ENCODE measurements around the gene CAPS2. TPM values are rescaled to one million over a fixed set of nuclear protein-coding genes. Genes with fewer than 3 reads are reported as not detected.
A peak's percentile ranks its signal among the peaks of the same experiment; 100 is the strongest.

CAPS2 gene
- total and polyA plus RNA-seq, 2 donors: 3.7 to 17.2 TPM

DNA sequence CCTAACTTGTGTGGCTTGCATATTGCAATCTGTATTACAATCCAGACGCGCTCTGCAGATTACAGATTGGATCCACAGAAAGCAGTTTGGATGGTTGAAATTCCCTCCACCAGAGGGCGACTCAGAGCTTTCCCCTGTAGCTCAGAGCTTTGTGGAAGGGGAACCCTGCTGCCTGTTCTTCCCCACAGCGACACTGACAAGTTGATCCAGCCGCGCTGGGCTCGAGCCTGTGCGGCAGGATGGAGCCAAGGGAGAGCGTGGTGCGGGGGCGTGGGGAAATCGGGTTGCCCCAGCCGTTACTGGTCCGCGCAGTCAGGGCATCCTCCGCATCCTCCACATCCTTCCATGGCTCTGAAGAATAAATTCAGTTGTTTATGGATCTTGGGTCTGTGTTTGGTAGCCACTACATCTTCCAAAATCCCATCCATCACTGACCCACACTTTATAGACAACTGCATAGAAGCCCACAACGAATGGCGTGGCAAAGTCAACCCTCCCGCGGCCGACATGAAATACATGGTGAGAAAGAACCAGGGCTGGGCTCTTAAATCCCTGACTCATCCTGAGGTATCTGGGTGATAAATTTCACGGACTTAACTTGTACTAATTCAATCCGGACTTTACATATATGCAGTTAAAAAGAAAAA, 4.4 kb upstream of the CAPS2 start, which contains the start of gene GLIPR1L1:
GLIPR1L1 (plus strand) TSS at position 287 of the 647 bp plus-strand sequence; CDS start at position 346, 59 bp downstream.
- Histone ChIP-seq H3K27ac (ENCODE audit: low read depth) (no peak within 1 kb of the TSS), H3K36me3 (ENCODE audit: insufficient read depth) (no peaks in the 10 kb centered on the region), H3K4me1 (ENCODE audit: insufficient read depth) (no peaks in the 10 kb centered on the region), H3K4me3 (ENCODE audit: low read depth, low read length) (peak within 1 kb of the TSS; percentile 17)
- DNase-seq (ENCODE audit: extremely low spot score): peak; percentile 68
- 3% methylated on average over 23 of the region's 23 CpGs for WGBS

DNA sequence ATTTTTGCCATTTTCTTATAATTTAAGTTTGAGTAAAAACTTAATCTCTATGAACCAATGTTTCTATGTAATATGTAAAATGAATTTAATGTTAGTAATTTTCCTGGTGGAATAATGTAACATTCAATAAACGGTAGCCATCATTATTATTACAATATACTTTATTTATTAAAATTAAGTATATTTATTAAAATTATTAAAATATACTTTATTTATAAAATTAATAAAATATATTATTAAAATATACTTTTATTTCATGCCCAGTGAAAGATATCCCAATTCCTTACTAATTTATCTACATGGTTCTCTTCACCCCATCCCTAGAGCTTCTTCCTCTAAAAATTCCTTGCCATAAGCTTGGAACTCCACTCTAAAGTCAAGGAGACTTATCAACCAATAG, 2.5 kb downstream of the CAPS2 start:
- no peaks in the 10 kb centered on the region for H3K4me1 ChIP-seq (ENCODE audit: insufficient read depth)
- H3K36me3 ChIP-seq (ENCODE audit: insufficient read depth): no peaks in the 10 kb centered on the region
- 91% methylated on average over 1 of the region's 1 CpG for WGBS
- no peak overlapping the region for H3K27ac ChIP-seq (ENCODE audit: low read depth)
- no peak for DNase-seq (ENCODE audit: extremely low spot score)
- H3K4me3 ChIP-seq (ENCODE audit: low read depth, low read length): no peak overlapping the region

DNA sequence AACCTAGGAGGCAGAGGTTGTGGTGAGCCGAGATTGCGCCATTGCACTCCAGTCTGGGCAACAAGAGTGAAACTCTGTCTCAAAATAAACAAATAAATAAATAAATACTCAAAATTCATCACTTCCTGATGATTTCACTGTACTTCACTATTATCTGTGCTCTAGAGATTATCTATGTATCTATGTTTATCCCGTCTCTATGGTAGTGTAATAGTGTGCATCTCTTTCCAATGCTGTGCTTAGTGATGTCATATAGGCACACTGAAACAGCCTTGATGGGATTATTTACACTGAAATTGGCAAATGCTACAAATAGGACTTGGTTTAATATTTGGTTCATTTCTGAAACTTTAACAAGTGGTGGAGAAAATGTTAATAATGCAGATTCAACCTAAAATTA, 6.5 kb downstream of the CAPS2 start:
- no peak for DNase-seq (ENCODE audit: extremely low spot score)
- Histone ChIP-seq H3K4me1 (ENCODE audit: insufficient read depth) (no peaks in the 10 kb centered on the region), H3K4me3 (ENCODE audit: low read depth, low read length) (no peak overlapping the region), H3K27ac (ENCODE audit: low read depth) (no peak overlapping the region), H3K36me3 (ENCODE audit: insufficient read depth) (no peaks in the 10 kb centered on the region)
- WGBS: 85% methylated on average over 3 of the region's 3 CpGs

DNA sequence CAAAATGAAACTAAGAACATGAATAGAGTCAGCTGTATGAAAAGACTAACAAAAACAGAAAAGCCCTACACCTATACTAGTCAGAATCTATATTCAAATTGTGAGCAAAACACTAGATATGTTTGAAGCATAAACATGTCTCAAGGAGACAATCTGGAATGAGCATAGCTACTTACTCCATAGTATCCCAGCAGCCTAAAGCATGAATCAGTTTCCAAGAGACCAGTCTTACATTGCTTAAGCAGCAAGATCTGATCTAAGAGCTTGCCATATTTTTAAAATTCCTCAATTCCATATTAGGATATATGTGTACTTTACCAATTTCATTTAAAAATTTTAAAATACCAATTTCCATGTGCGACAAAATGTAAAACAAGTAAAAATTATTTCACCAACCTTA, 7.7 kb downstream of the CAPS2 start:
- H3K4me3 ChIP-seq (ENCODE audit: low read depth, low read length): no peak overlapping the region
- no peaks in the 10 kb centered on the region for H3K36me3 ChIP-seq (ENCODE audit: insufficient read depth)
- 0% methylated on average over 1 of the region's 1 CpG for WGBS
- H3K4me1 ChIP-seq (ENCODE audit: insufficient read depth): no peaks in the 10 kb centered on the region
- DNase-seq (ENCODE audit: extremely low spot score): no peak
- H3K27ac ChIP-seq (ENCODE audit: low read depth): no peak overlapping the region

DNA sequence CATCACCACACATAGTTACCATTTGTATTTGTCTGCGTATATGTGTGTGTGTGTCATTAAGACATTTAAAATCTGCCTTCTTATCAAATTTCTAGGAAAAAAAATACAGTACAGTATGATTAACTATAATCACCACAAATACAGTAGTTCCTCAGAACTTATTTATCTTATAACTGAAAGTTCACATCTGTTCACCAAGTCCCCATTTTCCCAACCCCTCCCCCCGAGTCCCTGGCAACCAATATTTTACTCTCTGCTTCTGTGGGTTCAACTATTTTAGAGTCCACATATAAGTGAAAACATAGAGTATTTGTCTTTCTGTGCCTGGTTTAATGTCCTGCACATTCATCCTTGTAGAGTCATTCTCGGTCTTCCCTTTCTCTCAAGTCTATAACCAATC, 12.3 kb downstream of the CAPS2 start:
- 87% methylated on average over 3 of the region's 3 CpGs for WGBS
- DNase-seq (ENCODE audit: extremely low spot score): no peak
- Histone ChIP-seq H3K36me3 (ENCODE audit: insufficient read depth) (no peaks in the 10 kb centered on the region), H3K27ac (ENCODE audit: low read depth) (no peak overlapping the region), H3K4me1 (ENCODE audit: insufficient read depth) (no peaks in the 10 kb centered on the region), H3K4me3 (ENCODE audit: low read depth, low read length) (no peak overlapping the region)

DNA sequence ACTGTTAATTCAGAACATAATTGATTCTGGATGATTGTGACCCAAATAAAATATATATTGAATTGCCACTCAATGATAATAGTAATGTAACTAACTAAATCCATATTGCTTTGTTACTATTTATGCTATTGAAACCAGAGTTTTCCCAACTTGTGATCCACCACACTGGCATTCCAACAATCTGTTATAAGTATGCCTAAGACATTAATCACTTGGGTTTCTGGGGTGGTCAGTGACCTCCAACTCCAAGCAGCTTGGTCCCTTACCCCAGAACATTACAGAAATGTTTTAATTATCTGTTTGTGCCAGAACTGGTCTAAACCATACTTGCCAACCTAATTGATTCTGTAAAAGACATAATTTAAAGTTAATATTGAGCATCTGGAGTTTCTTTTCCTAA, 14.6 kb downstream of the CAPS2 start:
- DNase-seq (ENCODE audit: extremely low spot score): no peak
- Histone ChIP-seq H3K36me3 (ENCODE audit: insufficient read depth) (no peaks in the 10 kb centered on the region), H3K4me3 (ENCODE audit: low read depth, low read length) (no peak overlapping the region), H3K27ac (ENCODE audit: low read depth) (no peak overlapping the region), H3K4me1 (ENCODE audit: insufficient read depth) (no peaks in the 10 kb centered on the region)

DNA sequence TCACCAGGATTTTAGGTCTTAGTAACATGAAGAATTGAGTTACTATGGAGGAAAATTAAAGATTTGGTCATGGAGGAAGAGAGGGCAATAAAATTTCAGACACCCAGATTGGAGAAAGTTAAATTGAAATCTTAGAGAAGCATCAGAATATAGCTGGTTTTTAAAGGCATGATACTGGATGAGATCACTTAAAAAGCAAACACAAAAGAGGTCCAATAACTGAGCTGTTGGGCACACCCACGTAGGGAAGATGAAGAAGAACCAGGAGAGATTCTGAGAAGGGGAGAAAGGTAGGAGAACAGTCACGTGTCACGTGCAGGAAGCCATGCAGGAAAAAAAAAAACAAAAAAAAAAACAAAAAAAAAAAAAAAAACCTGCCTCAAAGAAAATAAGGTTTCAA, 18.8 kb downstream of the CAPS2 start:
- Histone ChIP-seq H3K27ac (ENCODE audit: low read depth) (no peak overlapping the region), H3K4me3 (ENCODE audit: low read depth, low read length) (no peak overlapping the region), H3K36me3 (ENCODE audit: insufficient read depth) (no peaks in the 10 kb centered on the region), H3K4me1 (ENCODE audit: insufficient read depth) (no peaks in the 10 kb centered on the region)
- WGBS: 76% methylated on average over 3 of the region's 3 CpGs
- no peak for DNase-seq (ENCODE audit: extremely low spot score)

DNA sequence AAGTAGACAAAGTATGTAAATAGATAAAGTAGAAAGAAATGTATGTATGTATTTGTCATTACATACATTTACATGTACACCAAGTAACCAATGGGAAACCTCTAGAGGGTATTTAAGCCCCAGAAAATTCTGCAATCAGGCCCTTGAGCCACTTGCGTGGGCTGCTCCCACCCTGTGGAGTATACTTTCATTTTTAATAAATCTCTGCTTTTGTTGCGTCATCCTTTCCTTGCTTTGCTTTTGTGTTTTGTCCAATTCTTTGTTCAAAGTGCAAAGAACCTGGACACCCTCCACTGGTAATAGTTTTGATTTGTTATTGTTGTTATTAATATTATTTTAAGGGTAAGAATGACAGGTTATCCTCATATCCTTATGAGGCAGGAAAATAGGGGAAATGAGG, 21.8 kb downstream of the CAPS2 start:
- Histone ChIP-seq H3K36me3 (ENCODE audit: insufficient read depth) (no peaks in the 10 kb centered on the region), H3K4me3 (ENCODE audit: low read depth, low read length) (no peak overlapping the region), H3K4me1 (ENCODE audit: insufficient read depth) (no peaks in the 10 kb centered on the region), H3K27ac (ENCODE audit: low read depth) (no peak overlapping the region)
- no peak for DNase-seq (ENCODE audit: extremely low spot score)
- WGBS: 91% methylated on average over 2 of the region's 2 CpGs

DNA sequence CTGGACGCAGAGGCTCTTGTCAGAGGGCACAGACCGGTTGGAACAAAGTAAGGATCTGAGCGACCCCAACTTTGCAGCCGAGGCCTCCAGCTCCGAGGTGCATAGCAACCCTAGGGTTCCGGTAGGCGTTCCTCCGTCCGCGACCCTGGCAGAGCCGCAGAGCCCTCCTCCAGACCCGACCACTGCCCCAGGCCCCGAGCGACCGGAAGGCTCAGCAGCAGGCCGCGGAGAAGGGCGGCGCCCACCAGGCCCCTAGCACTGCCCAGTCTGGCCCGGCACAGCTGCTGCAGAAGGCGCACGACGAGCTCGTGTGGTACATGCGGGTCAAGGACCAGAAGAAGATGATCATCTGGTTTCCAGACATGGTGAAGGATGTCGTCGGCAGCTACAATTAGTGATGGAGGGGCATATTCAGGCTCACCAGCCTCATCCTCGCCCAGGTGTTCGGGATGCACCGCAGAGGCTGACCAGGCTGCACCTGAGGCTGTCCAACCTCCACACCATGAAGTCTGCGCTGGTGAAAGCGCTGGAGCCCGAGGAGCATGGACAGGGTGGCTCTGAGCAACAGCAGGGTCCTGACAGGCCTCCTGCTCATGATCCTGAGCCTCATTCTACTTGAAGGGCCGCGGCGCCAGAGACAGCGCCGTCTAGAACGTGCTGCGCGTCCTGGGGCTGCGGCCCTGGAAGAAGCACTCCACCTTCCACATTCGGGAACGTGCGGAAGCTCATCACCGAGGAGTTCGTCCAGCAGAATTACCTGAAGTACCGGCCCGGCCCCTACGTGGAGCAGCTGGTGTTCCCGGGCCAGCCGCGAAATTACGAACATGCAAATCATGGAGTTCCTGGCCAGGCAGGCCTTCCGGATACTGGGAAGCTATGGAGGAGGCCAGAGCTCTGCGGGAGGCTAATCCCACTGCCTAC, 24.5 kb downstream of the CAPS2 start:
- H3K4me3 ChIP-seq (ENCODE audit: low read depth, low read length): no peak overlapping the region
- no peaks in the 10 kb centered on the region for H3K4me1 ChIP-seq (ENCODE audit: insufficient read depth)
- H3K36me3 ChIP-seq (ENCODE audit: insufficient read depth): no peaks in the 10 kb centered on the region
- no peak for DNase-seq (ENCODE audit: extremely low spot score)
- H3K27ac ChIP-seq (ENCODE audit: low read depth): no peak overlapping the region
- 95% methylated on average over 56 of the region's 56 CpGs for WGBS

DNA sequence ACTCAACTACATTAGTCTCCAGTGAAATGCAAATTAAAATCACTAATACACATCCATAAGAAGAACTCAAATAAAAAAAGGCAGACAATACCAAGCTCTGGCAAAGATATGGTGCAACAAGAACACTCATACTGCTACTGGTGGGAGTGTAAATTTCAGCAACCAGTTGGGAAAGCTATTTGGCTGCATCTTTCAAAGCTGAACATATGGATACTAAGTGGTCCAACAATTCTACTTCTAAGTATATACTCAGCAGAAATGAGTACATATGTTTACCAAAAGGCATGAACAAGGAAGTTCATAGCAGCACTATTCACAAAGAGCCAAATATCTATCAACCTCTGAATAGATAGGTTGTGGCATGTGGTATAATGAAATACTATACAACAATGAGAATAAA, 27.3 kb downstream of the CAPS2 start:
- Histone ChIP-seq H3K36me3 (ENCODE audit: insufficient read depth) (no peaks in the 10 kb centered on the region), H3K4me1 (ENCODE audit: insufficient read depth) (no peaks in the 10 kb centered on the region), H3K27ac (ENCODE audit: low read depth) (no peak overlapping the region), H3K4me3 (ENCODE audit: low read depth, low read length) (no peak overlapping the region)
- DNase-seq (ENCODE audit: extremely low spot score): no peak

DNA sequence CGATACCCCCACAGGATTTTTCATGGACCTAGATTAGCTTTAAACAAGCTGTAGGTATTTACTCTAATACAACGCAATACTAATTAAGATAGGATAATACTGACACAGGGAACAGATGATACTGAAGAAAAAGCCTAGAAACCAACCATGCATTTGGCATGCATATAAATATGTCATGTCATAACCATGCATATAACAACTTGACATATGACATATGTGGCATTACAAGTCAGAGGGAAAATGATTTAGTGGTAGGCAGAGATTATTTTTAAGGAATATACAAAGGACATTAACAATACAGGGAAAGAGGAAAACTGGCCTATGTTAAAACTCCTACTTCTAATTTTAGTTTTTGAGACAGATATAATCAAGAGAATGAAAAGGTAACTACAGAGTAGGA, 27.9 kb downstream of the CAPS2 start:
- Histone ChIP-seq H3K27ac (ENCODE audit: low read depth) (no peak overlapping the region), H3K4me1 (ENCODE audit: insufficient read depth) (no peaks in the 10 kb centered on the region), H3K36me3 (ENCODE audit: insufficient read depth) (no peaks in the 10 kb centered on the region), H3K4me3 (ENCODE audit: low read depth, low read length) (no peak overlapping the region)
- DNase-seq (ENCODE audit: extremely low spot score): no peak
- 93% methylated on average over 2 of the region's 2 CpGs for WGBS

DNA sequence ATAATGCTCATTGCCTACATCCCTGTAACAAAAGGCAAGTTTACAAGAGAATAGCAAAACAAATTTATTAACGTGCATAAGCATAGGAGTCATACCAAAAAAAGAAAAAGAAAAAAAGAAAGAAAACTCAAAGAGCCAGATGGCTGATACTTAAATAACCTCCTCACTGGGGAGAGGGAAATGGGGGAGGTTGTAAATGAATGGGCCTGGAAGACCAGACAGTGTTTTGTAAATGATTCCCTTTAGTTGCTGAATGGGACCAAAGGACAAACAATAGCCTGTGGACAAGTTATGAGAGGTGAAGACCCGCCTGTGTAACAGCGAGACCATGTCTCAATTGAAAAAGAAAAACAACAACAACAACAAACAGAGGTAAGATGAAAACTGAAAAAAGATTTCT, 35.3 kb downstream of the CAPS2 start:
- no peak overlapping the region for H3K27ac ChIP-seq (ENCODE audit: low read depth)
- H3K4me3 ChIP-seq (ENCODE audit: low read depth, low read length): no peak overlapping the region
- DNase-seq (ENCODE audit: extremely low spot score): no peak
- H3K36me3 ChIP-seq (ENCODE audit: insufficient read depth): no peaks in the 10 kb centered on the region
- 53% methylated on average over 3 of the region's 3 CpGs for WGBS
- no peaks in the 10 kb centered on the region for H3K4me1 ChIP-seq (ENCODE audit: insufficient read depth)

DNA sequence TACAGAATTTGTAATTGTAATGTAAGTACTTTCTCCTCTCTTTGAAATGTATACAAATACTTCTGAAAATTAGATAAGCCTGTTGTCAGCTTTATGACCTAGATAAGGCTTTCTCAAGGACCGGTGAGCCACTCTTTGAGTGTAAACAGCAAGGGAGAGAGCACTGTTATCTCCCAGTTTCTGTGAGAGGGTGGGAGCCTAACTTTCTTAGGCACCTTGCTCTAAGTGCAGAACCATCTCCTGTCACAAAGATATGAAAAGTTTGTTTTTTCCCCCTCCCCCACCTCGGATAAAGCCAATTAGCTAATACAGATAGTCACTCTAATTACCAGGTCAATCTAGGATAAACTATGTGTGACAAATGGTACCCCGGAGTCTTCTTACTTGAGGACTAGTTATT, 35.8 kb downstream of the CAPS2 start:
- H3K36me3 ChIP-seq (ENCODE audit: insufficient read depth): no peaks in the 10 kb centered on the region
- WGBS: 12% methylated on average over 3 of the region's 3 CpGs
- DNase-seq (ENCODE audit: extremely low spot score): no peak
- H3K27ac ChIP-seq (ENCODE audit: low read depth): no peak overlapping the region
- H3K4me3 ChIP-seq (ENCODE audit: low read depth, low read length): no peak overlapping the region
- no peaks in the 10 kb centered on the region for H3K4me1 ChIP-seq (ENCODE audit: insufficient read depth)

DNA sequence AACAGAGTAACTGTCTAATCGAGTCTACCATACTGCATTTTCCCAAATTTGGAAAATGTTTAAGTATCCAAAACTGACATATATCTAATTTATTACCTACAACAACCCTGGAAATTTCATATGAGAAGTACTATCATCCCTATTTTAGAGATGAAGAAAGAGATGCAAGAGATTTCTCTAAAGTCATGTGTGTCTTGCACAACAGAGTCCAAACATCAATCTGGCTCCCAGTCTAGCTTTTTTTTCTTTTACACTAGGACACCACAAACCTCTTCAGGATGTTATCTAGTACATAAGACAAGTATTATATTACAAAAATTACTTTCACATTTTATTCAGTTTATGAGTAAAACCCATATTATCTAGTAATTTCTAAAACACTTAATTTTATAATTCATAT, 39.1 kb downstream of the CAPS2 start:
- 91% methylated on average over 1 of the region's 1 CpG for WGBS
- no peak for DNase-seq (ENCODE audit: extremely low spot score)
- H3K27ac ChIP-seq (ENCODE audit: low read depth): no peak overlapping the region
- H3K4me3 ChIP-seq (ENCODE audit: low read depth, low read length): no peak overlapping the region
- H3K4me1 ChIP-seq (ENCODE audit: insufficient read depth): no peaks in the 10 kb centered on the region
- H3K36me3 ChIP-seq (ENCODE audit: insufficient read depth): no peaks in the 10 kb centered on the region
